Measurements from ENCODE around the gene CCL11. TPM values are rescaled to one million over a fixed set of nuclear protein-coding genes. Genes with fewer than 3 reads are reported as not detected.

The CCL11 gene
- total RNA-seq, 6 experiments from 2014 or later, result 0.55 TPM; not detected in 5

- no peaks in the 10 kb centered on the region for H3K27me3 ChIP-seq
- H3K4me1 ChIP-seq, result peaks cover 0 to 10% (median 0%) of the 10 kb centered on the region in 4 donors
- intact Hi-C loops (cut with DNase I), result no loop called here
- H3K36me3 ChIP-seq, result no peaks in the 10 kb centered on the region
- TF ChIP-seq POLR2A (IDR thresholded peaks at IDR 0.05), result no peak
- TF ChIP-seq, protein P1, sequence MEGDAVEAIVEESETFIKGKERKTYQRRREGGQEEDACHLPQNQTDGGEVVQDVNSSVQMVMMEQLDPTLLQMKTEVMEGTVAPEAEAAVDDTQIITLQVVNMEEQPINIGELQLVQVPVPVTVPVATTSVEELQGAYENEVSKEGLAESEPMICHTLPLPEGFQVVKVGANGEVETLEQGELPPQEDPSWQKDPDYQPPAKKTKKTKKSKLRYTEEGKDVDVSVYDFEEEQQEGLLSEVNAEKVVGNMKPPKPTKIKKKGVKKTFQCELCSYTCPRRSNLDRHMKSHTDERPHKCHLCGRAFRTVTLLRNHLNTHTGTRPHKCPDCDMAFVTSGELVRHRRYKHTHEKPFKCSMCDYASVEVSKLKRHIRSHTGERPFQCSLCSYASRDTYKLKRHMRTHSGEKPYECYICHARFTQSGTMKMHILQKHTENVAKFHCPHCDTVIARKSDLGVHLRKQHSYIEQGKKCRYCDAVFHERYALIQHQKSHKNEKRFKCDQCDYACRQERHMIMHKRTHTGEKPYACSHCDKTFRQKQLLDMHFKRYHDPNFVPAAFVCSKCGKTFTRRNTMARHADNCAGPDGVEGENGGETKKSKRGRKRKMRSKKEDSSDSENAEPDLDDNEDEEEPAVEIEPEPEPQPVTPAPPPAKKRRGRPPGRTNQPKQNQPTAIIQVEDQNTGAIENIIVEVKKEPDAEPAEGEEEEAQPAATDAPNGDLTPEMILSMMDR (IDR thresholded peaks at IDR 0.05), result no peak
- ATAC-seq (peak in 1 of 4 donors; percentile 12), DNase-seq (no peak)
- no peaks in the 10 kb centered on the region for H3K9me3 ChIP-seq
- H3K4me3 ChIP-seq, result no peak overlapping the region
- 37% methylated on average over 3 of the region's 3 CpGs for WGBS (ENCODE audit: insufficient coverage, low coverage, low lambda C conversion rate, missing lambda C conversion rate)
- H3K27ac ChIP-seq, result no peak overlapping the region
Observed at GRCh38 chr17:34246881-34247280, 38.7 kb upstream of the CCL11 start.

DNA sequence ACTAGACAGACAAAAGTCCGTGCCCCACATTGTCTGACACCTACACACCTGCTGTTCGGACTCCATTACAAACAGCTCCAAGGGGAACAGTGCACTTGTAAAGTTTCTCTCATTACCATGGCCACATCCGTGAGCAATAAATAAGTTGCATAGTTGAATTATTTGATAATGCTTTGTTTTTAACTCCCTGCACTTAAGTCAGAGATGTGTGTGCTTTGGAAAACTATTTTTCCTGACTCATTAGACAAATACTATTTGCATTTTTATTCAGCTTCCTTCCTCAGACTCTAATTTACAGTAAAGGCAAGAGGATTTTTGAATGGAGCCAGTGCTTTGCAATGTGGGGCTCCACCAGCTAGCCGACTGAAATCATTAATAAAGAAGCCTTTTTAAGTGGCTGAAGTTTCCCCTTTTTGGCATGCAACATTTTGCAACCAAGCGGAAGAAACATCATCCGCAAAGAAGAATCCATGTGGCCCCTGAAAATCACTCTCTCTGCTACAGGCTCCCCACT is 37.0 kb upstream of the CCL11 start:
- TF ChIP-seq POLR2A (IDR thresholded peaks at IDR 0.05), result no peak
- TF ChIP-seq, protein P1 (IDR thresholded peaks at IDR 0.05), result no peak
- no peak for DNase-seq
- intact Hi-C loops (cut with DNase I), result no loop called here
- no peaks in the 10 kb centered on the region for H3K9me3 ChIP-seq
- H3K27ac ChIP-seq, result peak overlapping the region in 1 of 3 donors; percentile 51
- peaks cover 0 to 17% (median 0%) of the 10 kb centered on the region in 4 donors for H3K4me1 ChIP-seq
- H3K4me3 ChIP-seq, result no peak overlapping the region
- H3K36me3 ChIP-seq, result no peaks in the 10 kb centered on the region
- peak in 1 of 4 donors; percentile 9 for ATAC-seq
- 51% methylated on average over 6 of the region's 6 CpGs for WGBS (ENCODE audit: insufficient coverage, low coverage, low lambda C conversion rate, missing lambda C conversion rate)
- H3K27me3 ChIP-seq, result no peaks in the 10 kb centered on the region

- intact Hi-C loops (cut with DNase I), result no loop called here
- TF ChIP-seq POLR2A (IDR thresholded peaks at IDR 0.05), result no peak
- TF ChIP-seq, protein P1 (IDR thresholded peaks at IDR 0.05), result no peak
Observed at GRCh38 chr17:34249061-34249460, 36.5 kb upstream of the CCL11 start.

GRCh38 chr17:34249478-34249877 is 36.1 kb upstream of the CCL11 start:
- 25% methylated on average over 1 of the region's 1 CpG for WGBS (ENCODE audit: insufficient coverage, low coverage, low lambda C conversion rate, missing lambda C conversion rate)
- no peak for DNase-seq
- H3K4me1 ChIP-seq, result peaks cover 0 to 19% (median 3%) of the 10 kb centered on the region in 4 donors

More at GRCh38 chr17:34249061-34249460, 36.5 kb upstream of the CCL11 start:
- Histone ChIP-seq H3K9me3 (no peaks in the 10 kb centered on the region), H3K27ac (peak overlapping the region in 1 of 3 donors; percentile 51), H3K27me3 (no peaks in the 10 kb centered on the region), H3K4me1 (peaks cover 0 to 17% (median 2%) of the 10 kb centered on the region in 4 donors), H3K36me3 (no peaks in the 10 kb centered on the region), H3K4me3 (no peak overlapping the region)
- 17% methylated on average over 1 of the region's 1 CpG for WGBS (ENCODE audit: insufficient coverage, low coverage, low lambda C conversion rate, missing lambda C conversion rate)
- ATAC-seq (no peak), DNase-seq (no peak)

More at GRCh38 chr17:34249478-34249877, 36.1 kb upstream of the CCL11 start:
- peak overlapping the region in 1 of 3 donors; percentile 51 for H3K27ac ChIP-seq
- TF ChIP-seq, protein P1 (IDR thresholded peaks at IDR 0.05), result no peak
- TF ChIP-seq POLR2A (IDR thresholded peaks at IDR 0.05), result no peak
- no peak overlapping the region for H3K4me3 ChIP-seq
- no peaks in the 10 kb centered on the region for H3K27me3 ChIP-seq
- no peaks in the 10 kb centered on the region for H3K36me3 ChIP-seq
- H3K9me3 ChIP-seq, result no peaks in the 10 kb centered on the region
- intact Hi-C loops (cut with DNase I), result no loop called here
- peak in 2 of 4 donors; percentile 4 to 8 for ATAC-seq
